ENCODE measurements around the gene SNRPE. TPM values are rescaled to one million over a fixed set of nuclear protein-coding genes. Genes with fewer than 3 reads are reported as not detected.
"Not testable (repeated sequence)": the region's sequence is repeated elsewhere in the genome, so short reads cannot be mapped to it uniquely, and the experiment has no call there.

SNRPE gene
- total and polyA plus RNA-seq, 2 experiments from 2014 or later: 99.3 to 904 TPM

- TF ChIP-seq ETS1 (IDR thresholded peaks at IDR 0.05): no peak
- no peak for TF ChIP-seq STAT1 (IDR thresholded peaks at IDR 0.05; ENCODE audit: unreplicated experiment)
- TF ChIP-seq CREB1 (CRISPR knock-in tag; IDR thresholded peaks at IDR 0.05; ENCODE audit: low read depth): no peak
- TF ChIP-seq CTCF (conservative IDR thresholded peaks at IDR 0.05; ENCODE audit: low read depth in 2 of 2): no peak
- TF ChIP-seq JUNB (IDR thresholded peaks at IDR 0.05; ENCODE audit: unreplicated experiment): no peak
- no peak for TF ChIP-seq EZH2 (IDR thresholded peaks at IDR 0.05; ENCODE audit: low read depth, unreplicated experiment)
- TF ChIP-seq EZH2phosphoT487 (IDR thresholded peaks at IDR 0.05; ENCODE audit: unreplicated experiment): no peak
Observed at GRCh38 chr1:203828503-203828902, 32.9 kb upstream of the SNRPE start (continued).

- not testable (repeated sequence) for H2AFZ ChIP-seq; H3K9me3 Mint-ChIP-seq; H3K4me1 Mint-ChIP-seq; H3K27ac Mint-ChIP-seq; H3K9me2 ChIP-seq (ENCODE audit: insufficient read depth); H3K4me1 ChIP-seq (ENCODE audit: insufficient read depth); H3K4me3 ChIP-seq; H3K4me2 ChIP-seq; H3F3A ChIP-seq (replicated peaks; ENCODE audit: low read depth); H3K27ac ChIP-seq (ENCODE audit: low read depth); ATAC-seq; H3K4me3 Mint-ChIP-seq; DNase-seq (ENCODE audit: low spot score); H3K27me3 ChIP-seq (ENCODE audit: insufficient read depth); H3K27me3 Mint-ChIP-seq (ENCODE audit: insufficient read depth, low read depth, poor library complexity)
- Histone ChIP-seq H4K20me1 (replicated peaks; ENCODE audit: insufficient read depth) (peaks cover 15% of the 10 kb centered on the region), H3K79me2 (replicated peaks; ENCODE audit: insufficient read depth) (peaks cover 22% of the 10 kb centered on the region), H3K36me3 (ENCODE audit: insufficient read depth) (peaks cover 50% of the 10 kb centered on the region)
- peaks cover 89% of the 10 kb centered on the region for H3K36me3 Mint-ChIP-seq (ENCODE audit: low read depth)
Observed at GRCh38 chr1:203829247-203829646, 32.2 kb upstream of the SNRPE start.

GRCh38 chr1:203835476-203835875 lies 25.9 kb upstream of the SNRPE start:
- no peaks in the 10 kb centered on the region for H3K27me3 Mint-ChIP-seq (ENCODE audit: insufficient read depth, low read depth, poor library complexity)
- ATAC-seq: no peak

More at GRCh38 chr1:203835476-203835875, 25.9 kb upstream of the SNRPE start:
- Histone ChIP-seq H3F3A (replicated peaks; ENCODE audit: low read depth) (0 out of 2 replicates have a peak, but pooled peaks cover 4% of the 10 kb centered on the region), H3K4me3 (no peak overlapping the region), H2AFZ (no peak overlapping the region), H3K79me2 (replicated peaks; ENCODE audit: insufficient read depth) (no peaks in the 10 kb centered on the region), H3K27me3 (ENCODE audit: insufficient read depth) (no peaks in the 10 kb centered on the region), H3K9me2 (ENCODE audit: insufficient read depth) (no peaks in the 10 kb centered on the region), H3K4me1 (ENCODE audit: insufficient read depth) (no peaks in the 10 kb centered on the region), H3K4me2 (no peak overlapping the region), H3K36me3 (ENCODE audit: insufficient read depth) (peaks cover 78% of the 10 kb centered on the region), H4K20me1 (replicated peaks; ENCODE audit: insufficient read depth) (no peaks in the 10 kb centered on the region; the same call in none of the 2 replicates), H3K27ac (ENCODE audit: low read depth) (no peak overlapping the region)
- Mint-ChIP-seq H3K9me3 (peaks cover 11% of the 10 kb centered on the region; the same call in 2 of the 3 replicates), H3K27ac (no peak overlapping the region), H3K36me3 (ENCODE audit: low read depth) (peaks cover 97% of the 10 kb centered on the region), H3K4me3 (no peak overlapping the region), H3K4me1 (no peaks in the 10 kb centered on the region)
- DNase-seq (ENCODE audit: low spot score): no peak
- peak; percentile 22 to 27; a peak in 2 of 4 replicates for TF ChIP-seq CTCF (conservative IDR thresholded peaks at IDR 0.05; ENCODE audit: low read depth in 2 of 2)
- no peak for TF ChIP-seq NANOG (IDR thresholded peaks at IDR 0.05; ENCODE audit: borderline replicate concordance)
- TF ChIP-seq POLR2AphosphoS5 (IDR thresholded peaks at IDR 0.05; ENCODE audit: low read depth): no peak
- TF ChIP-seq EZH2 (IDR thresholded peaks at IDR 0.05; ENCODE audit: low read depth, unreplicated experiment): no peak
- TF ChIP-seq EZH2phosphoT487 (IDR thresholded peaks at IDR 0.05; ENCODE audit: unreplicated experiment): no peak
- TF ChIP-seq ZNF331 (CRISPR knock-in tag; IDR thresholded peaks at IDR 0.05; ENCODE audit: low read depth): no peak
